ENCODE results near the gene SP1.
"Not testable (repeated sequence)": the region's sequence is repeated elsewhere in the genome, so short reads cannot be mapped to it uniquely, and the experiment has no call there.

Gene SP1

DNA sequence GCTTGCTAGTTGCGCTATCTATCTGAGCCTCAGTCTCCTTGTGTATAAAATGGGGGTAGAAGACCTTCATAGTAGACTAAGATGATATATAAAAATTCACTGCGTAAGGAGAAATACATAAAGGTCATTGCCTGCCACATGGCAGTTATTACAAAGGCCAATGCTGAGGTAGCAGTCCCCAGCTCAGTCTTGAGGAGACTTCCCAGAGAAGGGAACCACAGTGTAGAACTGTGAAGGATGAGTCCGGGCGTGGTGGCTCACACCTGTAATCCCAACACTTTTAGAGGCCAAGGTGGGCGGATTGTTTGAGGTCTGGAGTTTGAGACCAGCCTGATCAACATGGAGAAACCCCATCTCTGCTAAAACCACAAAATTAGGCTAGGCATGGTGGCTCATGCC lies 26.7 kb upstream of the SP1 start:
- Histone ChIP-seq H3K79me2 (ENCODE audit: insufficient read depth, low read length) (no peaks in the 10 kb centered on the region), H2AFZ (ENCODE audit: low read depth, low read length, severe bottlenecking) (peak overlapping the region; percentile 57), H4K20me1 (ENCODE audit: low read depth, low read length) (no peaks in the 10 kb centered on the region), H3F3A (ENCODE audit: insufficient read depth) (no peaks in the 10 kb centered on the region), H3K27me3 (ENCODE audit: low read length) (no peaks in the 10 kb centered on the region), H3K9ac (ENCODE audit: low read length) (no peak overlapping the region), H3K9me3 (ENCODE audit: insufficient read depth, low read length) (no peaks in the 10 kb centered on the region), H3K27ac (ENCODE audit: low read depth, low read length) (no peak overlapping the region), H3K4me2 (ENCODE audit: low read depth, low read length, poor library complexity, severe bottlenecking) (no peak overlapping the region), H3K9me2 (replicated peaks; ENCODE audit: insufficient read depth, low read length) (no peaks in the 10 kb centered on the region), H3K36me3 (ENCODE audit: low read length) (no peaks in the 10 kb centered on the region), H3K4me3 (ENCODE audit: insufficient read depth, low read length, poor library complexity, severe bottlenecking) (no peak overlapping the region)
- TF ChIP-seq, protein P1, sequence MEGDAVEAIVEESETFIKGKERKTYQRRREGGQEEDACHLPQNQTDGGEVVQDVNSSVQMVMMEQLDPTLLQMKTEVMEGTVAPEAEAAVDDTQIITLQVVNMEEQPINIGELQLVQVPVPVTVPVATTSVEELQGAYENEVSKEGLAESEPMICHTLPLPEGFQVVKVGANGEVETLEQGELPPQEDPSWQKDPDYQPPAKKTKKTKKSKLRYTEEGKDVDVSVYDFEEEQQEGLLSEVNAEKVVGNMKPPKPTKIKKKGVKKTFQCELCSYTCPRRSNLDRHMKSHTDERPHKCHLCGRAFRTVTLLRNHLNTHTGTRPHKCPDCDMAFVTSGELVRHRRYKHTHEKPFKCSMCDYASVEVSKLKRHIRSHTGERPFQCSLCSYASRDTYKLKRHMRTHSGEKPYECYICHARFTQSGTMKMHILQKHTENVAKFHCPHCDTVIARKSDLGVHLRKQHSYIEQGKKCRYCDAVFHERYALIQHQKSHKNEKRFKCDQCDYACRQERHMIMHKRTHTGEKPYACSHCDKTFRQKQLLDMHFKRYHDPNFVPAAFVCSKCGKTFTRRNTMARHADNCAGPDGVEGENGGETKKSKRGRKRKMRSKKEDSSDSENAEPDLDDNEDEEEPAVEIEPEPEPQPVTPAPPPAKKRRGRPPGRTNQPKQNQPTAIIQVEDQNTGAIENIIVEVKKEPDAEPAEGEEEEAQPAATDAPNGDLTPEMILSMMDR (IDR thresholded peaks at IDR 0.05; ENCODE audit: insufficient read depth, low read length, poor library complexity, severe bottlenecking), result no peak

- Histone ChIP-seq H3K9me3 (ENCODE audit: insufficient read depth, low read length) (no peaks in the 10 kb centered on the region), H4K20me1 (ENCODE audit: low read depth, low read length) (no peaks in the 10 kb centered on the region), H3K9ac (ENCODE audit: low read length) (no peak overlapping the region), H2AFZ (ENCODE audit: low read depth, low read length, severe bottlenecking) (no peak overlapping the region), H3K36me3 (ENCODE audit: low read length) (no peaks in the 10 kb centered on the region), H3K9me2 (replicated peaks; ENCODE audit: insufficient read depth, low read length) (no peaks in the 10 kb centered on the region), H3K27ac (ENCODE audit: low read depth, low read length) (no peak overlapping the region), H3K4me3 (ENCODE audit: insufficient read depth, low read length, poor library complexity, severe bottlenecking) (no peak overlapping the region), H3K79me2 (ENCODE audit: insufficient read depth, low read length) (no peaks in the 10 kb centered on the region), H3K4me2 (ENCODE audit: low read depth, low read length, poor library complexity, severe bottlenecking) (no peak overlapping the region), H3K27me3 (ENCODE audit: low read length) (no peaks in the 10 kb centered on the region), H3F3A (ENCODE audit: insufficient read depth) (no peaks in the 10 kb centered on the region)
- TF ChIP-seq, protein P1 (IDR thresholded peaks at IDR 0.05; ENCODE audit: insufficient read depth, low read length, poor library complexity, severe bottlenecking), result no peak
- TF ChIP-seq EZH2phosphoT487 (conservative IDR thresholded peaks at IDR 0.05; ENCODE audit: low read length), result no peak
Observed at GRCh38 chr12:53355121-53355520, 24.9 kb upstream of the SP1 start.

DNA sequence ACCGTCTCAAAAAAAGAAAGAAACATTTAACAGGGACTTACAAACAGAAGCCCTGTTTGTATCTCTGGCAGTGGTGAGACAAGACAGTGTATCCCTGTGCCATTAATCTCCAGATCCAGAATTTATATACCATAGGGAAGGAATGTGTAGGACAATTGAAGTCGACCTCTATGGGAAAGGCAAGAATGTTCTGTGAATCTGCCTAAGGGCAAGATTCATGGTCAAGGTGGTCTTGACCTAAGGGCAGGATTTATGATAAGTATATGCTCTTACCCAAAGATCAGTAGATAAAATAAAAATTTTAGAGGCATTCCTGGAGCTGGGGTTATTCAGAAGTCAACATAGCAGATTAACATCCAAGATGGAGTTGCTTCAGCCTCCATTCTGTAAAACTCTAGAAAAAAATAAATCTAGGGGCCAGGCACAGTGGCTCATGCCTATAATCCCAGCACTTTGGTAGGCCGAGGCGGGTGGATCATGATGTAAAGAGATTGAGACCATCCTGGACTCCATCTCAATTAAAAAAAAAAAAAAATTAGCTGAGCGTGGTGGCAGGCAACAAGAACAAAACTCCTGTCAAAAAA lies 21.0 kb upstream of the SP1 start:
- no peaks in the 10 kb centered on the region for H3F3A ChIP-seq (ENCODE audit: insufficient read depth)
- H3K4me3 ChIP-seq (ENCODE audit: insufficient read depth, low read length, poor library complexity, severe bottlenecking), result no peak overlapping the region
- H3K9ac ChIP-seq (ENCODE audit: low read length), result no peak overlapping the region
- no peak for TF ChIP-seq EZH2phosphoT487 (conservative IDR thresholded peaks at IDR 0.05; ENCODE audit: low read length)
- TF ChIP-seq, protein P1 (IDR thresholded peaks at IDR 0.05; ENCODE audit: insufficient read depth, low read length, poor library complexity, severe bottlenecking), result no peak
- no peak overlapping the region for H3K4me2 ChIP-seq (ENCODE audit: low read depth, low read length, poor library complexity, severe bottlenecking)
- H3K27ac ChIP-seq (ENCODE audit: low read depth, low read length), result no peak overlapping the region
- no peaks in the 10 kb centered on the region for H3K36me3 ChIP-seq (ENCODE audit: low read length)
- H3K27me3 ChIP-seq (ENCODE audit: low read length), result no peaks in the 10 kb centered on the region
- H3K9me3 ChIP-seq (ENCODE audit: insufficient read depth, low read length), result no peaks in the 10 kb centered on the region
- no peaks in the 10 kb centered on the region for H3K9me2 ChIP-seq (replicated peaks; ENCODE audit: insufficient read depth, low read length)
- H3K79me2 ChIP-seq (ENCODE audit: insufficient read depth, low read length), result no peaks in the 10 kb centered on the region
- H2AFZ ChIP-seq (ENCODE audit: low read depth, low read length, severe bottlenecking), result no peak overlapping the region
- H4K20me1 ChIP-seq (ENCODE audit: low read depth, low read length), result no peaks in the 10 kb centered on the region

DNA sequence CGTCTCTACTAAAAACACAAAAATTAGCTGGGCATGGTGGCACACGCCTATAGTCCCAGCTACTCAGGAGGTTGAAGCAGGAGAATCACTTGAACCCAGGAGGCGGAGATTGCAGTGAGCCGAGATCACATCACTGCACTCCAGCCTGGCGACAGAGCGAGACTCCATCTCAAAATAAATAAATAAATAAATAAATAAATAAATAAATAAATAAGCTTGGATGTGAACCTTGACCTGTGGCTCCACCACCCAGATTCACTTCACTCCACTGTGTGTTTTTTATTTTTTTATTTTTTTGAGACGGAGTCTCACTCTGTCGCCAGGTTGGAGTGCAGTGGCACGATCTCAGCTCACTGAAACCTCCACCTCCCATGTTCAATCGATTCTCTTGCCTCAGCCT lies 18.3 kb upstream of the SP1 start:
- H3K36me3 ChIP-seq (ENCODE audit: low read length); H3K9me3 ChIP-seq (ENCODE audit: insufficient read depth, low read length): not testable (repeated sequence)

More for the DNA sequence above, 18.3 kb upstream of the SP1 start:
- not testable (repeated sequence) for H3K9me2 ChIP-seq (replicated peaks; ENCODE audit: insufficient read depth, low read length); H3K27ac ChIP-seq (ENCODE audit: low read depth, low read length); H3K9ac ChIP-seq (ENCODE audit: low read length); H3K4me2 ChIP-seq (ENCODE audit: low read depth, low read length, poor library complexity, severe bottlenecking); H3K4me3 ChIP-seq (ENCODE audit: insufficient read depth, low read length, poor library complexity, severe bottlenecking); H3K79me2 ChIP-seq (ENCODE audit: insufficient read depth, low read length); H4K20me1 ChIP-seq (ENCODE audit: low read depth, low read length); H2AFZ ChIP-seq (ENCODE audit: low read depth, low read length, severe bottlenecking); H3K27me3 ChIP-seq (ENCODE audit: low read length); H3F3A ChIP-seq (ENCODE audit: insufficient read depth)

Data from SU-DHL-6 (cell line).